Activated effector memory CD4-positive, alpha-beta T cell treated with Interleukin-2 at 50 U/mL for 16 hours (primary cell): Measurements from ENCODE around the gene KMT2C.

Source experiments
- DNase-seq: peaks from one replicate; pipeline ENCODE4 v3.0.0-alpha.2; 2020

KMT2C gene

DNA sequence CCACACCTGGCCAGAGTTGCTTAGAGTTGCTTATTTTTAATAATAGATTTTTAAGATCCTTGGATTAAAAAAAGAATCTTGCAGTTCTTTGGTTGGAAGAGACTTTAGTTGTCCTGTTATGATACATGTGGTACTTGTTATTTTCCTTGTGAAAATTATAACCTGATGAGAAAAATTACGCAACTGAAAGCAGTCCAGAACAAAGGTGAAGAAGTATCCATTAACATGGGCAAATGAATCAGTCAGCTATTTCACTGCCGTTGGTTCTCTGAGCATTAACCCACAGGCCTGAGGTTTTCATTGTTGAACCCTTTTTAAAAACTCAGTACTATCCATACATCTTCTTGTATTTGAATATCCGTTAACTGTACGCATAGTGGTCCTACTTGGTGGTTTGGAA lies 342.1 kb downstream of the KMT2C start:
- DNase-seq: no peak

DNA sequence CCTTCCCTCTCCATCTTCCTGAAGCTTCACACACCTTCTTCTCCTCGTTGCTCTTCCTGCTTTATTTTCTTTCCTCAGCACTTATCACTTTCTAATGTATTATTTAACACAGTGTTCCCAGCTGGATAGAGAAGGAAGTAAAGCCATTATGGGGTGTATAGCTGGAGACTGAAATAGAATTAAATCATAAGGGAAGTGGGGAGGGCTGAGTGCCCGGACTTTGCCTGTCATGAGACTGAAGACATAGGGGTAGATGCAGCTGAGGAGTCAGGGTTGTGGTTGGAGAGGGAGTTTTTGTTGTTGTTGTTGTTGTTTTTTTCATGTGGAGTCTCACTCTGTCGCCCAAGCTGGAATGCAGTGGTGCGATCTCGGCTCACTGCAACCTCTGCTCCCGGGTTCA lies 345.1 kb downstream of the KMT2C start:
- no peak for DNase-seq

DNA sequence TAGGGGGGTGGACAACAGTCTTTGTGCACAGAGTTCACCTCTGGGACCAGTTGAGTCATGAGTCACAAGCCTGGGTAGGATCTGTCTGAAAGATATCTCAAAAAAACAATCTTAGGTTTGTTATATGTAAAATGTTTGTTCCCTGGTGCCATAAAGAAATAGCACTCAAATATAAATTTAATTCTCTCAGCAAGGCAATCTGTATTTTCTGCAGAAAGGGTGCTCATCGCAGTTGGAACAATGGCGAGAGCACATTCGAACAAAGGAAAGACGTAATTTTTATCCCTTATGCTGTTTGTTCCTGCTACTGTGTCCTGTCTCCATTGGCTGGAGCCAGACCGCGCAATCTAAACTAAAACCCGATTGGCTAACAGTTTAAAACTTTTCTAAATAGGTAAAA lies 346.6 kb downstream of the KMT2C start:
- no peak for DNase-seq

DNA sequence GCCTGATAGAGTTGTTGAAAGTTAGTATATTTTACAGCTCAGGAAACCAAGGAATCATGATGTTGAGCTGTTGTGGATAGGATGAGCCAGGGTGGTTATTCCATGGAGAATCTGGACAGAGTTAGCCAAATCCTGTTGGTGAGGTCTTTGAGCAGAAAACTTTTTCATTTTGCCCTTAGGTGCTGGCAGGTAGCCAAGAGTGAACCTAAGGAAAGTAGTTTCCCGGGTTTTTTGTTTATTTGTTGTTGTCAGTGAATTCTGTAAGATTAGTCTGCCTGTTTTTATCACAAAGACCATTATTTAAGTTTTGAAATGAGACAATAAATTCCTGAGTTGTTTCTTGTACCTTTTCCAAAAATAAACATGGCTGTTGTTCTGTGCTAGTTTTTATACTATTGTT lies 349.3 kb downstream of the KMT2C start:
- DNase-seq: no peak

DNA sequence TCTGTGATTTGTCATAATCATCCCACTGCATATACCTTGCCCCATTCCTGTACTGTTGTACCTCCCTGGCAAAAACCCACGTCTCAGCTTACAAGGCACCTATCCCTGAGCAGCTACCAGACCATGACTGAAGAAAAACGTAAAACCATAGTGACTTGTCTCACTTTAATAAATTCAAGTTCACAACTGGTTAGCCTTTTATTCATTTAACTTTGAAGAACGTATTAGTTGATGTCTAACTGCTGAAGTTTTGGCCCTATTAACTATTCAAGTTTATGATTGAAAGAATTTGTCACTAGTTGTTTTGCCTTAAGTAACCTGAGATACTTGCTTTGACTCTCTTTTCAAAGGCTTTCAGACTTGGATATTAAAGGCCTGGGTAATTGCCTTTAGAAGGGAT lies 350.7 kb downstream of the KMT2C start:
- DNase-seq: no peak
